HG02981 (cell line): ENCODE results near the gene SYNE2.

Source experiments
- ATAC-seq: cut with Tn5 transposase; IDR thresholded peaks from one replicate; pipeline ENCODE4 v1.9.1; 2021; ENCODE audit warnings: mild to moderate bottlenecking, moderate library complexity; ENCODE audit not compliant: unreplicated experiment

The SYNE2 gene

GRCh38 chr14:64186231-64187129 lies 333.7 kb downstream of the SYNE2 start:
- ATAC-seq, result no peak

- no peak for ATAC-seq
Measured at GRCh38 chr14:64187331-64187730, 334.5 kb downstream of the SYNE2 start.

GRCh38 chr14:64190974-64191502 lies 338.2 kb downstream of the SYNE2 start:
- no peak for ATAC-seq

- no peak for ATAC-seq
Measured at GRCh38 chr14:64191756-64192155, 339.0 kb downstream of the SYNE2 start.

GRCh38 chr14:64193821-64194220 lies 341.0 kb downstream of the SYNE2 start:
- ATAC-seq, result no peak

- no peak for ATAC-seq
Measured at GRCh38 chr14:64194404-64194803, 341.6 kb downstream of the SYNE2 start.

GRCh38 chr14:64195199-64195598 lies 342.4 kb downstream of the SYNE2 start:
- ATAC-seq, result peak; percentile 46

- no peak for ATAC-seq
Measured at GRCh38 chr14:64196056-64196455, 343.3 kb downstream of the SYNE2 start.

- ATAC-seq, result peak; percentile 69
Measured at GRCh38 chr14:64196814-64197411, 344.1 kb downstream of the SYNE2 start.

- no peak for ATAC-seq
Measured at GRCh38 chr14:64197996-64198395, 345.2 kb downstream of the SYNE2 start.

GRCh38 chr14:64198486-64198885 lies 345.7 kb downstream of the SYNE2 start:
- no peak for ATAC-seq

- ATAC-seq, result no peak
Measured at GRCh38 chr14:64200170-64200569, 347.4 kb downstream of the SYNE2 start.

GRCh38 chr14:64201296-64201695 lies 348.5 kb downstream of the SYNE2 start:
- ATAC-seq, result no peak

GRCh38 chr14:64201921-64202545 lies 349.2 kb downstream of the SYNE2 start:
- no peak for ATAC-seq

GRCh38 chr14:64202716-64203115 lies 349.9 kb downstream of the SYNE2 start:
- ATAC-seq, result no peak

- ATAC-seq, result no peak
Measured at GRCh38 chr14:64203366-64204006, 350.7 kb downstream of the SYNE2 start.

- ATAC-seq, result no peak
Measured at GRCh38 chr14:64208261-64208660, 355.5 kb downstream of the SYNE2 start.

- no peak for ATAC-seq
Measured at GRCh38 chr14:64208981-64209380, 356.2 kb downstream of the SYNE2 start.

- peak; percentile 72 for ATAC-seq
Measured at GRCh38 chr14:64209444-64210131, 356.8 kb downstream of the SYNE2 start.

GRCh38 chr14:64210216-64210615 lies 357.4 kb downstream of the SYNE2 start:
- ATAC-seq, result no peak
